ENCODE results near the gene CAMTA1.

The CAMTA1 gene

GRCh38 chr1:6893388-6893787, 108.1 kb downstream of the CAMTA1 start:
- H3K27me3 ChIP-seq (ENCODE audit: control insufficient read depth, insufficient read depth, low read length), result no peaks in the 10 kb centered on the region
- H3K27ac ChIP-seq (ENCODE audit: low read depth, low read length), result no peak overlapping the region
- no peak overlapping the region for H3K4me3 ChIP-seq (ENCODE audit: low read depth, low read length)
- H3K4me1 ChIP-seq (ENCODE audit: control insufficient read depth, insufficient read depth, low read length), result no peaks in the 10 kb centered on the region
- H3K9me3 ChIP-seq (ENCODE audit: control insufficient read depth, insufficient read depth, low read depth, low read length), result no peaks in the 10 kb centered on the region
- no peak overlapping the region for H3K9ac ChIP-seq (ENCODE audit: low read length)
- no peaks in the 10 kb centered on the region for H3K36me3 ChIP-seq (ENCODE audit: control insufficient read depth, insufficient read depth, low read length)

- H3K27me3 ChIP-seq (ENCODE audit: control insufficient read depth, insufficient read depth, low read length), result no peaks in the 10 kb centered on the region
- H3K9ac ChIP-seq (ENCODE audit: low read length), result no peak overlapping the region
- no peaks in the 10 kb centered on the region for H3K9me3 ChIP-seq (ENCODE audit: control insufficient read depth, insufficient read depth, low read depth, low read length)
- no peaks in the 10 kb centered on the region for H3K4me1 ChIP-seq (ENCODE audit: control insufficient read depth, insufficient read depth, low read length)
- H3K4me3 ChIP-seq (ENCODE audit: low read depth, low read length), result no peak overlapping the region
- H3K27ac ChIP-seq (ENCODE audit: low read depth, low read length), result no peak overlapping the region
- no peaks in the 10 kb centered on the region for H3K36me3 ChIP-seq (ENCODE audit: control insufficient read depth, insufficient read depth, low read length)
Measured at GRCh38 chr1:6897138-6897537, 111.9 kb downstream of the CAMTA1 start.

- H3K36me3 ChIP-seq (ENCODE audit: control insufficient read depth, insufficient read depth, low read length), result no peaks in the 10 kb centered on the region
- H3K9ac ChIP-seq (ENCODE audit: low read length), result no peak overlapping the region
- H3K4me1 ChIP-seq (ENCODE audit: control insufficient read depth, insufficient read depth, low read length), result no peaks in the 10 kb centered on the region
- H3K4me3 ChIP-seq (ENCODE audit: low read depth, low read length), result no peak overlapping the region
- no peaks in the 10 kb centered on the region for H3K9me3 ChIP-seq (ENCODE audit: control insufficient read depth, insufficient read depth, low read depth, low read length)
- H3K27me3 ChIP-seq (ENCODE audit: control insufficient read depth, insufficient read depth, low read length), result no peaks in the 10 kb centered on the region
- H3K27ac ChIP-seq (ENCODE audit: low read depth, low read length), result no peak overlapping the region
Measured at GRCh38 chr1:6898974-6899539, 113.8 kb downstream of the CAMTA1 start.

GRCh38 chr1:6899621-6900020, 114.4 kb downstream of the CAMTA1 start:
- no peaks in the 10 kb centered on the region for H3K36me3 ChIP-seq (ENCODE audit: control insufficient read depth, insufficient read depth, low read length)
- no peak overlapping the region for H3K9ac ChIP-seq (ENCODE audit: low read length)
- H3K27me3 ChIP-seq (ENCODE audit: control insufficient read depth, insufficient read depth, low read length), result no peaks in the 10 kb centered on the region
- H3K4me3 ChIP-seq (ENCODE audit: low read depth, low read length), result no peak overlapping the region
- no peaks in the 10 kb centered on the region for H3K4me1 ChIP-seq (ENCODE audit: control insufficient read depth, insufficient read depth, low read length)
- H3K9me3 ChIP-seq (ENCODE audit: control insufficient read depth, insufficient read depth, low read depth, low read length), result no peaks in the 10 kb centered on the region
- H3K27ac ChIP-seq (ENCODE audit: low read depth, low read length), result no peak overlapping the region

- Histone ChIP-seq H3K4me3 (ENCODE audit: low read depth, low read length) (no peak overlapping the region), H3K9ac (ENCODE audit: low read length) (no peak overlapping the region), H3K27ac (ENCODE audit: low read depth, low read length) (no peak overlapping the region), H3K27me3 (ENCODE audit: control insufficient read depth, insufficient read depth, low read length) (no peaks in the 10 kb centered on the region), H3K36me3 (ENCODE audit: control insufficient read depth, insufficient read depth, low read length) (no peaks in the 10 kb centered on the region), H3K9me3 (ENCODE audit: control insufficient read depth, insufficient read depth, low read depth, low read length) (no peaks in the 10 kb centered on the region), H3K4me1 (ENCODE audit: control insufficient read depth, insufficient read depth, low read length) (peaks cover 15% of the 10 kb centered on the region)
Measured at GRCh38 chr1:6902153-6902552, 116.9 kb downstream of the CAMTA1 start.

GRCh38 chr1:6904476-6905170, 119.4 kb downstream of the CAMTA1 start:
- no peak overlapping the region for H3K27ac ChIP-seq (ENCODE audit: low read depth, low read length)
- no peak overlapping the region for H3K4me3 ChIP-seq (ENCODE audit: low read depth, low read length)
- H3K27me3 ChIP-seq (ENCODE audit: control insufficient read depth, insufficient read depth, low read length), result no peaks in the 10 kb centered on the region
- no peak overlapping the region for H3K9ac ChIP-seq (ENCODE audit: low read length)
- no peaks in the 10 kb centered on the region for H3K36me3 ChIP-seq (ENCODE audit: control insufficient read depth, insufficient read depth, low read length)
- peaks cover 23% of the 10 kb centered on the region for H3K4me1 ChIP-seq (ENCODE audit: control insufficient read depth, insufficient read depth, low read length)
- no peaks in the 10 kb centered on the region for H3K9me3 ChIP-seq (ENCODE audit: control insufficient read depth, insufficient read depth, low read depth, low read length)

- H3K4me1 ChIP-seq (ENCODE audit: control insufficient read depth, insufficient read depth, low read length), result peaks cover 23% of the 10 kb centered on the region
- no peaks in the 10 kb centered on the region for H3K27me3 ChIP-seq (ENCODE audit: control insufficient read depth, insufficient read depth, low read length)
- no peak overlapping the region for H3K9ac ChIP-seq (ENCODE audit: low read length)
- H3K4me3 ChIP-seq (ENCODE audit: low read depth, low read length), result no peak overlapping the region
- H3K9me3 ChIP-seq (ENCODE audit: control insufficient read depth, insufficient read depth, low read depth, low read length), result no peaks in the 10 kb centered on the region
- no peaks in the 10 kb centered on the region for H3K36me3 ChIP-seq (ENCODE audit: control insufficient read depth, insufficient read depth, low read length)
- H3K27ac ChIP-seq (ENCODE audit: low read depth, low read length), result no peak overlapping the region
Measured at GRCh38 chr1:6905331-6905730, 120.1 kb downstream of the CAMTA1 start.

- H3K9me3 ChIP-seq (ENCODE audit: control insufficient read depth, insufficient read depth, low read depth, low read length), result no peaks in the 10 kb centered on the region
- peaks cover 27% of the 10 kb centered on the region for H3K4me1 ChIP-seq (ENCODE audit: control insufficient read depth, insufficient read depth, low read length)
- H3K27me3 ChIP-seq (ENCODE audit: control insufficient read depth, insufficient read depth, low read length), result no peaks in the 10 kb centered on the region
- H3K27ac ChIP-seq (ENCODE audit: low read depth, low read length), result no peak overlapping the region
- H3K4me3 ChIP-seq (ENCODE audit: low read depth, low read length), result no peak overlapping the region
- H3K9ac ChIP-seq (ENCODE audit: low read length), result no peak overlapping the region
- no peaks in the 10 kb centered on the region for H3K36me3 ChIP-seq (ENCODE audit: control insufficient read depth, insufficient read depth, low read length)
Measured at GRCh38 chr1:6905790-6906189, 120.5 kb downstream of the CAMTA1 start.

- no peak overlapping the region for H3K9ac ChIP-seq (ENCODE audit: low read length)
- H3K27me3 ChIP-seq (ENCODE audit: control insufficient read depth, insufficient read depth, low read length), result no peaks in the 10 kb centered on the region
- H3K36me3 ChIP-seq (ENCODE audit: control insufficient read depth, insufficient read depth, low read length), result no peaks in the 10 kb centered on the region
- H3K9me3 ChIP-seq (ENCODE audit: control insufficient read depth, insufficient read depth, low read depth, low read length), result no peaks in the 10 kb centered on the region
- no peak overlapping the region for H3K4me3 ChIP-seq (ENCODE audit: low read depth, low read length)
- peaks cover 37% of the 10 kb centered on the region for H3K4me1 ChIP-seq (ENCODE audit: control insufficient read depth, insufficient read depth, low read length)
- no peak overlapping the region for H3K27ac ChIP-seq (ENCODE audit: low read depth, low read length)
Measured at GRCh38 chr1:6906783-6907182, 121.5 kb downstream of the CAMTA1 start.

GRCh38 chr1:6907201-6907600, 121.9 kb downstream of the CAMTA1 start:
- H3K36me3 ChIP-seq (ENCODE audit: control insufficient read depth, insufficient read depth, low read length), result no peaks in the 10 kb centered on the region
- H3K27ac ChIP-seq (ENCODE audit: low read depth, low read length), result no peak overlapping the region
- H3K4me3 ChIP-seq (ENCODE audit: low read depth, low read length), result no peak overlapping the region
- H3K27me3 ChIP-seq (ENCODE audit: control insufficient read depth, insufficient read depth, low read length), result no peaks in the 10 kb centered on the region
- no peaks in the 10 kb centered on the region for H3K9me3 ChIP-seq (ENCODE audit: control insufficient read depth, insufficient read depth, low read depth, low read length)
- H3K9ac ChIP-seq (ENCODE audit: low read length), result no peak overlapping the region
- H3K4me1 ChIP-seq (ENCODE audit: control insufficient read depth, insufficient read depth, low read length), result peaks cover 41% of the 10 kb centered on the region

- H3K36me3 ChIP-seq (ENCODE audit: control insufficient read depth, insufficient read depth, low read length), result no peaks in the 10 kb centered on the region
- no peak overlapping the region for H3K9ac ChIP-seq (ENCODE audit: low read length)
- no peak overlapping the region for H3K4me3 ChIP-seq (ENCODE audit: low read depth, low read length)
- no peaks in the 10 kb centered on the region for H3K27me3 ChIP-seq (ENCODE audit: control insufficient read depth, insufficient read depth, low read length)
- no peak overlapping the region for H3K27ac ChIP-seq (ENCODE audit: low read depth, low read length)
- peaks cover 47% of the 10 kb centered on the region for H3K4me1 ChIP-seq (ENCODE audit: control insufficient read depth, insufficient read depth, low read length)
- H3K9me3 ChIP-seq (ENCODE audit: control insufficient read depth, insufficient read depth, low read depth, low read length), result no peaks in the 10 kb centered on the region
Measured at GRCh38 chr1:6907676-6908434, 122.6 kb downstream of the CAMTA1 start.
